ENCODE measurements around the gene GRK3.

GRCh38 chr22:25741692-25742626, 177.5 kb downstream of the GRK3 start, which contains the start of gene MYO18B:
- TF ChIP-seq GATA3 (IDR thresholded peaks at IDR 0.05; ENCODE audit: low read depth, low read length), result no peak
- no peak for TF ChIP-seq GATA2 (IDR thresholded peaks at IDR 0.05; ENCODE audit: low read depth, low read length)

Measured in SH-SY5Y (cell line).